Stimulated activated CD4-positive, alpha-beta T cell treated with anti-CD3 and anti-CD28 coated beads, Interleukin-4, amount 100 ng/mL, for 4 hours (primary cell): ENCODE data around the gene APEH.

ENCODE experiments used
- DNase-seq, 2 experiments: peaks; one replicate each; pipeline ENCODE4 v3.0.0-alpha.2; 2020

Gene APEH

DNA sequence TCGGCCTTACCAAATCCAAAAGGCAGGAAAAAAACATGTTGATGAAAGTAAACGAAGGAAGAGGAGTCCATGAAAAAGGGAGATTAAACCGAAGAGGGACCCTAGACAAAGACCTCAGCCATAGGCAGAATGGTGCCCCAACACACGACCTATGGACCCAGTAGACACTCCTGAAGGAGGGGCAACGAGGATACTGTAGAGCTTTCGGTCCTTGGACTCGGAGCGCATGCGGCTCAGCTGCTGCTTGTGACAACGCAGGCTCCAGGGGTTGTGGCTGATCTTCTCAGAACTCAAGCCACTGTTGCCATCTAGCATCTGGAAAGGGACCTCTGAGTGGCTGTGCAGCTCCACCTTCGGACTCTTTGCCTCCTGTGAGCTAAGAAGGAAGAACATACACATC, 58.4 kb downstream of the APEH start:
- DNase-seq, result no peak

GRCh38 chr3:49733551-49733950, 59.4 kb downstream of the APEH start:
- DNase-seq, result no peak
